H9 (cell line): ENCODE data around the gene THY1. TPM values are rescaled to one million over a fixed set of nuclear protein-coding genes. Genes with fewer than 3 reads are reported as not detected.

Experiments
- DNase-seq: peaks from one replicate; pipeline ENCODE4 v3.0.0-alpha.2; 2017
- H2AFZ ChIP-seq: one replicate; pipeline ENCODE4 v1.6.1; 2013; ENCODE audit warnings: mild to moderate bottlenecking, low read length, control low read depth, moderate library complexity
- H2AK5ac ChIP-seq: 2 replicates; pipeline ENCODE4 v1.6.1; 2013; ENCODE audit warnings: low read length, control low read depth, mixed read lengths; ENCODE audit not compliant: insufficient read length
- H2BK120ac ChIP-seq: one replicate; pipeline ENCODE4 v1.6.1; 2013; ENCODE audit warnings: low read depth, mild to moderate bottlenecking, low read length, control low read depth, inconsistent platforms; ENCODE audit not compliant: poor library complexity, severe bottlenecking
- H2BK12ac ChIP-seq: 2 replicates; pipeline ENCODE4 v1.6.1; 2013; ENCODE audit warnings: low read length, control low read depth, mixed read lengths, low read depth; ENCODE audit not compliant: insufficient read length
- H2BK15ac ChIP-seq: 2 replicates; pipeline ENCODE4 v1.6.1; 2013; ENCODE audit warnings: low read depth, low read length, control low read depth
- H2BK20ac ChIP-seq: one replicate; pipeline ENCODE4 v1.6.1; 2013; ENCODE audit warnings: low read depth, mild to moderate bottlenecking, low read length, control low read depth, inconsistent platforms; ENCODE audit not compliant: poor library complexity, severe bottlenecking
- H2BK5ac ChIP-seq: 2 replicates; pipeline ENCODE4 v1.6.1; 2013; ENCODE audit warnings: low read length, control low read depth, mixed read lengths; ENCODE audit not compliant: insufficient read length
- H3K14ac ChIP-seq: 2 replicates; pipeline ENCODE4 v1.6.1; 2013; ENCODE audit warnings: low read length, control low read depth; ENCODE audit not compliant: insufficient read depth
- H3K18ac ChIP-seq: 2 replicates; pipeline ENCODE4 v1.6.1; 2013; ENCODE audit warnings: low read depth, mild to moderate bottlenecking, mixed read lengths, low read length, control low read depth; ENCODE audit not compliant: insufficient read length
- H3K23ac ChIP-seq: 2 replicates; pipeline ENCODE4 v1.6.1; 2013; ENCODE audit warnings: low read length, control low read depth, mixed read lengths, low read depth; ENCODE audit not compliant: insufficient read length
- H3K23me2 ChIP-seq: 2 replicates; pipeline ENCODE4 v1.6.1; 2013; ENCODE audit warnings: low read depth, mild to moderate bottlenecking, mixed read lengths, low read length, control low read depth; ENCODE audit not compliant: insufficient read length, poor library complexity, severe bottlenecking
- H3K27ac ChIP-seq: 2 replicates; pipeline ENCODE4 v1.5.1; 2013; ENCODE audit warnings: low read length, control low read depth, mixed read lengths, low read depth; ENCODE audit not compliant: insufficient read length
- H3K27me3 ChIP-seq: 2 replicates; pipeline ENCODE4 v1.6.1; 2013; ENCODE audit warnings: low read length, control low read depth, inconsistent platforms; ENCODE audit not compliant: insufficient read depth
- H3K4ac ChIP-seq: 2 replicates; pipeline ENCODE4 v1.6.1; 2013; ENCODE audit warnings: low read depth, mild to moderate bottlenecking, control low read depth, inconsistent platforms, low read length, moderate library complexity
- H3K4me1 ChIP-seq: 2 replicates; pipeline ENCODE4 v1.6.1; 2013; ENCODE audit warnings: low read length, control low read depth, inconsistent platforms; ENCODE audit not compliant: insufficient read depth
- H3K4me2 ChIP-seq: 2 replicates; pipeline ENCODE4 v1.6.1; 2013; ENCODE audit warnings: low read length, control low read depth, mixed read lengths; ENCODE audit not compliant: insufficient read length, insufficient read depth
- H3K56ac ChIP-seq: 2 replicates; pipeline ENCODE4 v1.6.1; 2013; ENCODE audit warnings: low read depth, mild to moderate bottlenecking, mixed read lengths, low read length, control low read depth; ENCODE audit not compliant: insufficient read length
- H3K79me1 ChIP-seq: 2 replicates; pipeline ENCODE4 v1.6.1; 2013; ENCODE audit warnings: low read depth, mild to moderate bottlenecking, moderate library complexity, low read length, control low read depth, inconsistent platforms; ENCODE audit not compliant: insufficient read depth, poor library complexity, severe bottlenecking
- H3K79me2 ChIP-seq: 2 replicates; pipeline ENCODE4 v1.6.1; 2013; ENCODE audit warnings: low read length, control low read depth, inconsistent platforms; ENCODE audit not compliant: insufficient read depth
- H3K9ac ChIP-seq: 2 replicates; pipeline ENCODE4 v1.6.1; 2013; ENCODE audit warnings: low read length, control low read depth, mixed read lengths; ENCODE audit not compliant: insufficient read length; ENCODE audit errors: extremely low read depth
- H3K9me3 ChIP-seq: one replicate; pipeline ENCODE4 v1.6.1; 2013; ENCODE audit warnings: low read depth, low read length, inconsistent platforms; ENCODE audit not compliant: control insufficient read depth
- H3T11ph ChIP-seq: one replicate; pipeline ENCODE4 v1.6.1; 2013; ENCODE audit warnings: mild to moderate bottlenecking, low read length, control low read depth, inconsistent platforms
- H4K20me1 ChIP-seq: one replicate; pipeline ENCODE4 v1.6.1; 2013; ENCODE audit not compliant: control insufficient read depth, insufficient read length, insufficient read depth
- H4K5ac ChIP-seq: 2 replicates; pipeline ENCODE4 v1.6.1; 2013; ENCODE audit warnings: low read depth, mild to moderate bottlenecking, mixed read lengths, low read length, control low read depth; ENCODE audit not compliant: insufficient read length
- H4K8ac ChIP-seq: replicated peaks from 2 replicates; pipeline ENCODE4 v1.6.1; 2013; ENCODE audit warnings: low read length, control low read depth, mixed read lengths, low read depth; ENCODE audit not compliant: insufficient read length
- H4K91ac ChIP-seq: 2 replicates; pipeline ENCODE4 v1.6.1; 2013; ENCODE audit warnings: low read depth, mild to moderate bottlenecking, moderate library complexity, mixed read lengths, low read length, control low read depth; ENCODE audit not compliant: insufficient read length
- H3K27ac Mint-ChIP-seq, 3 experiments: 2 replicates in 2 of 3; 3 replicates in 1 of 3; pipeline ENCODE4 v1.8.0; 2020 to 2021; ENCODE audit warnings: mixed read lengths in 3 of 3, mild to moderate bottlenecking in 1 of 3, moderate library complexity in 1 of 3
- H3K27me3 Mint-ChIP-seq: 2 replicates; pipeline ENCODE4 v1.8.0; 2021; ENCODE audit warnings: low read depth, mild to moderate bottlenecking, moderate library complexity, mixed read lengths
- H3K36me3 Mint-ChIP-seq, 3 experiments: 2 replicates in 2 of 3; 3 replicates in 1 of 3; pipeline ENCODE4 v1.8.0; 2020 to 2021; ENCODE audit warnings: low read depth in 3 of 3, mixed read lengths in 3 of 3; ENCODE audit not compliant: insufficient read depth in 1 of 3
- H3K4me1 Mint-ChIP-seq, 2 experiments: 2 replicates each; pipeline ENCODE4 v1.8.0; 2020; ENCODE audit warnings: mixed read lengths in 2 of 2
- H3K4me3 Mint-ChIP-seq, 2 experiments: 2 replicates in 1 of 2; 3 replicates in 1 of 2; pipeline ENCODE4 v1.8.0; 2020 to 2021; ENCODE audit warnings: mild to moderate bottlenecking in 2 of 2, mixed read lengths in 2 of 2, moderate library complexity in 1 of 2
- H3K9me3 Mint-ChIP-seq, 2 experiments: 2 replicates in 1 of 2; 3 replicates in 1 of 2; pipeline ENCODE4 v1.8.0; 2020; ENCODE audit warnings: mild to moderate bottlenecking in 2 of 2, mixed read lengths in 2 of 2, moderate library complexity in 1 of 2
- CTCF ChIP-seq: fragments of 200-600 bp; sonication (generic); conservative IDR thresholded peaks from 3 replicates; pipeline ENCODE4 v1.8.0; 2021; ENCODE audit warnings: antibody characterized with exemption, mild to moderate bottlenecking
- WGBS: extraction: QIAGEN DNeasy Blood & Tissue Kit; methylation state at CpG from one replicate; pipeline ENCODE4 v1.1.7; 2013; ENCODE audit warnings: missing lambda C conversion rate, low lambda C conversion rate, mixed read lengths; ENCODE audit not compliant: insufficient read length; ENCODE audit errors: extremely low coverage; 5-methylcytosine and 5-hydroxymethylcytosine counted together
- total RNA-seq: library from RNA; stranded (reverse); gene quantifications from 2 replicates; pipeline ENCODE4 v1.2.1, GENCODE V29; 2021

The THY1 gene
- total RNA-seq, 1 experiment from 2014 or later = 176 TPM

- Histone ChIP-seq H4K5ac (no peak overlapping the region), H3T11ph (no peak overlapping the region), H2BK5ac (no peak overlapping the region), H3K4ac (no peak overlapping the region), H3K18ac (no peak overlapping the region), H2BK20ac (no peak overlapping the region), H2BK15ac (no peak overlapping the region), H3K27me3 (no peaks in the 10 kb centered on the region), H3K79me1 (no peaks in the 10 kb centered on the region), H4K91ac (no peak overlapping the region), H3K23ac (no peak overlapping the region), H3K4me1 (peaks cover 9% of the 10 kb centered on the region; the same call in 1 of the 2 replicates), H3K27ac (no peak overlapping the region), H3K4me2 (no peak overlapping the region), H3K23me2 (peaks cover 3% of the 10 kb centered on the region), H3K56ac (no peak overlapping the region), H4K8ac (no peak overlapping the region), H3K14ac (no peak overlapping the region), H3K9ac (no peak overlapping the region), H3K9me3 (no peaks in the 10 kb centered on the region), H2AK5ac (no peak overlapping the region), H2BK120ac (no peak overlapping the region), H4K20me1 (peaks cover 2% of the 10 kb centered on the region), H2AFZ (no peak overlapping the region), H2BK12ac (no peak overlapping the region), H3K79me2 (peaks cover 8% of the 10 kb centered on the region; the same call in 1 of the 2 replicates)
- Mint-ChIP-seq H3K4me1 (peaks cover 41 to 44% of the 10 kb centered on the region in 2 experiments), H3K4me3 (peak overlapping the region in 1 of 2 experiments; percentile 97; a peak in 3 of 5 replicates), H3K27ac (peak overlapping the region; percentile 7 to 64 (median 38); a peak in 3 of 7 replicates), H3K36me3 (peaks cover 28 to 46% (median 39%) of the 10 kb centered on the region in 3 experiments), H3K9me3 (no peaks in the 10 kb centered on the region; a peak in 2 of 5 replicates), H3K27me3 (peaks cover 4% of the 10 kb centered on the region)
- WGBS = no CpG with 5 or more reads among the region's 5 CpGs
- no peak for TF ChIP-seq CTCF
- DNase-seq = no peak
Observed at GRCh38 chr11:119419246-119419645, 3.7 kb downstream of the THY1 start.
